ENCODE measurements around the gene EXOC3L1. TPM values are rescaled to one million over a fixed set of nuclear protein-coding genes. Genes with fewer than 3 reads are reported as not detected.

Gene EXOC3L1
- total RNA-seq, 1 donor from 2014 or later: 0.40 TPM

GRCh38 chr16:67148221-67148620, 41.7 kb downstream of the EXOC3L1 start:
- H3K9me3 Mint-ChIP-seq: no peaks in the 10 kb centered on the region
- no peak for TF ChIP-seq CTCF (IDR thresholded peaks at IDR 0.05; ENCODE audit: unreplicated experiment)
- peaks cover 23% of the 10 kb centered on the region for H3K36me3 Mint-ChIP-seq
- DNase-seq (ENCODE audit: low spot score in 2 of 2, unreplicated experiment in 2 of 2): no peak
- H3K4me1 Mint-ChIP-seq: peaks cover 5% of the 10 kb centered on the region
- no peak overlapping the region for H3K27ac Mint-ChIP-seq
- peaks cover 19% of the 10 kb centered on the region for H3K27me3 Mint-ChIP-seq (ENCODE audit: low read depth)
- H3K4me3 Mint-ChIP-seq: no peak overlapping the region

- Mint-ChIP-seq H3K9me3 (no peaks in the 10 kb centered on the region), H3K36me3 (peaks cover 27% of the 10 kb centered on the region), H3K27ac (no peak overlapping the region), H3K4me3 (no peak overlapping the region), H3K27me3 (ENCODE audit: low read depth) (peaks cover 13% of the 10 kb centered on the region), H3K4me1 (peaks cover 5% of the 10 kb centered on the region)
- DNase-seq (ENCODE audit: low spot score in 2 of 2, unreplicated experiment in 2 of 2): no peak
- TF ChIP-seq CTCF (IDR thresholded peaks at IDR 0.05; ENCODE audit: unreplicated experiment): no peak
Measured at GRCh38 chr16:67147437-67148140, 42.3 kb downstream of the EXOC3L1 start.

- no peak for DNase-seq (ENCODE audit: low spot score in 2 of 2, unreplicated experiment in 2 of 2)
- no peak for TF ChIP-seq CTCF (IDR thresholded peaks at IDR 0.05; ENCODE audit: unreplicated experiment)
- Mint-ChIP-seq H3K9me3 (no peaks in the 10 kb centered on the region), H3K27ac (no peak overlapping the region), H3K4me1 (peaks cover 5% of the 10 kb centered on the region), H3K4me3 (no peak overlapping the region), H3K36me3 (peaks cover 31% of the 10 kb centered on the region), H3K27me3 (ENCODE audit: low read depth) (peaks cover 11% of the 10 kb centered on the region)
Measured at GRCh38 chr16:67146523-67147357, 43.2 kb downstream of the EXOC3L1 start.

GRCh38 chr16:67145746-67146145, 44.2 kb downstream of the EXOC3L1 start:
- Mint-ChIP-seq H3K36me3 (peaks cover 36% of the 10 kb centered on the region), H3K4me1 (no peaks in the 10 kb centered on the region), H3K4me3 (no peak overlapping the region), H3K27me3 (ENCODE audit: low read depth) (peaks cover 5% of the 10 kb centered on the region), H3K27ac (no peak overlapping the region), H3K9me3 (no peaks in the 10 kb centered on the region)
- DNase-seq (ENCODE audit: low spot score in 2 of 2, unreplicated experiment in 2 of 2): no peak
- no peak for TF ChIP-seq CTCF (IDR thresholded peaks at IDR 0.05; ENCODE audit: unreplicated experiment)

GRCh38 chr16:67144943-67145342, 45.0 kb downstream of the EXOC3L1 start:
- peaks cover 5% of the 10 kb centered on the region for H3K27me3 Mint-ChIP-seq (ENCODE audit: low read depth)
- no peaks in the 10 kb centered on the region for H3K9me3 Mint-ChIP-seq
- DNase-seq (ENCODE audit: low spot score in 2 of 2, unreplicated experiment in 2 of 2): no peak
- no peaks in the 10 kb centered on the region for H3K4me1 Mint-ChIP-seq
- H3K27ac Mint-ChIP-seq: no peak overlapping the region
- H3K4me3 Mint-ChIP-seq: no peak overlapping the region
- no peak for TF ChIP-seq CTCF (IDR thresholded peaks at IDR 0.05; ENCODE audit: unreplicated experiment)
- H3K36me3 Mint-ChIP-seq: peaks cover 43% of the 10 kb centered on the region
